ENCODE data around the gene DIAPH1.

DNA sequence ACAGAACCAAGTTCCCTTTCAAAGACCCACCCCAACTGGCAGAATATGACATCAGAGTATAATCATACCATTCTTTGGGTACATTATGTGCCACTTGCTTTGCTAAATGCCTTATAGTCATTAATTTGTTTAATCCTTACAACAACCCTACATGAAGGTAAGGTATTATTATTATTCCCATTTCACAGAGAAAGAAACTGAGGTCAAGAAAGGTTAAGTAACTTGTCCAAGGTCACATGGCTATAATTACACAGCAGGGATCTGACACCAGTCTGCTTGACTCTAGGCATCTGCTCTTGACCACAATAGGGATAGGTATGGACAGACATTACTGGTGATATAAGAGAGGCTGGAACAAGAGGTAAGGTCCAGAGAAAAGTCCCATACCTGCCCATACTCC is 31.2 kb upstream of the DIAPH1 start:
- TF ChIP-seq, protein P1, sequence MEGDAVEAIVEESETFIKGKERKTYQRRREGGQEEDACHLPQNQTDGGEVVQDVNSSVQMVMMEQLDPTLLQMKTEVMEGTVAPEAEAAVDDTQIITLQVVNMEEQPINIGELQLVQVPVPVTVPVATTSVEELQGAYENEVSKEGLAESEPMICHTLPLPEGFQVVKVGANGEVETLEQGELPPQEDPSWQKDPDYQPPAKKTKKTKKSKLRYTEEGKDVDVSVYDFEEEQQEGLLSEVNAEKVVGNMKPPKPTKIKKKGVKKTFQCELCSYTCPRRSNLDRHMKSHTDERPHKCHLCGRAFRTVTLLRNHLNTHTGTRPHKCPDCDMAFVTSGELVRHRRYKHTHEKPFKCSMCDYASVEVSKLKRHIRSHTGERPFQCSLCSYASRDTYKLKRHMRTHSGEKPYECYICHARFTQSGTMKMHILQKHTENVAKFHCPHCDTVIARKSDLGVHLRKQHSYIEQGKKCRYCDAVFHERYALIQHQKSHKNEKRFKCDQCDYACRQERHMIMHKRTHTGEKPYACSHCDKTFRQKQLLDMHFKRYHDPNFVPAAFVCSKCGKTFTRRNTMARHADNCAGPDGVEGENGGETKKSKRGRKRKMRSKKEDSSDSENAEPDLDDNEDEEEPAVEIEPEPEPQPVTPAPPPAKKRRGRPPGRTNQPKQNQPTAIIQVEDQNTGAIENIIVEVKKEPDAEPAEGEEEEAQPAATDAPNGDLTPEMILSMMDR (IDR thresholded peaks at IDR 0.05), result no peak
- no peak for TF ChIP-seq POLR2A (IDR thresholded peaks at IDR 0.05)
